C4-2B (cell line): ENCODE data around the gene CHD2.

Source experiments
- H3K27ac ChIP-seq: fragments of 450-650 bp; 2 replicates; pipeline ENCODE4 v1.5.1; 2017
- ZFX ChIP-seq: fragments of 450-650 bp; IDR thresholded peaks from 2 replicates; pipeline ENCODE4 v1.6.1; 2017
- TF ChIP-seq, protein P1 (sequence below): fragments of 450-650 bp; conservative IDR thresholded peaks from 2 replicates; pipeline ENCODE4 v1.5.1; 2017; ENCODE audit warnings: mild to moderate bottlenecking

The CHD2 gene

GRCh38 chr15:92908713-92909057 lies 8.6 kb downstream of the CHD2 start:
- no peak for TF ChIP-seq ZFX
- TF ChIP-seq, protein P1, sequence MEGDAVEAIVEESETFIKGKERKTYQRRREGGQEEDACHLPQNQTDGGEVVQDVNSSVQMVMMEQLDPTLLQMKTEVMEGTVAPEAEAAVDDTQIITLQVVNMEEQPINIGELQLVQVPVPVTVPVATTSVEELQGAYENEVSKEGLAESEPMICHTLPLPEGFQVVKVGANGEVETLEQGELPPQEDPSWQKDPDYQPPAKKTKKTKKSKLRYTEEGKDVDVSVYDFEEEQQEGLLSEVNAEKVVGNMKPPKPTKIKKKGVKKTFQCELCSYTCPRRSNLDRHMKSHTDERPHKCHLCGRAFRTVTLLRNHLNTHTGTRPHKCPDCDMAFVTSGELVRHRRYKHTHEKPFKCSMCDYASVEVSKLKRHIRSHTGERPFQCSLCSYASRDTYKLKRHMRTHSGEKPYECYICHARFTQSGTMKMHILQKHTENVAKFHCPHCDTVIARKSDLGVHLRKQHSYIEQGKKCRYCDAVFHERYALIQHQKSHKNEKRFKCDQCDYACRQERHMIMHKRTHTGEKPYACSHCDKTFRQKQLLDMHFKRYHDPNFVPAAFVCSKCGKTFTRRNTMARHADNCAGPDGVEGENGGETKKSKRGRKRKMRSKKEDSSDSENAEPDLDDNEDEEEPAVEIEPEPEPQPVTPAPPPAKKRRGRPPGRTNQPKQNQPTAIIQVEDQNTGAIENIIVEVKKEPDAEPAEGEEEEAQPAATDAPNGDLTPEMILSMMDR, result no peak
- peak overlapping the region; percentile 26; the same call in 1 of the 2 replicates for H3K27ac ChIP-seq

- H3K27ac ChIP-seq, result 0 out of 2 replicates have a peak overlapping the region, but pooled peaks have one; percentile 26
- TF ChIP-seq, protein P1, result no peak
- TF ChIP-seq ZFX, result no peak
Measured at GRCh38 chr15:92909136-92909781, 9.1 kb downstream of the CHD2 start.

GRCh38 chr15:92910451-92910850 lies 10.3 kb downstream of the CHD2 start:
- no peak overlapping the region for H3K27ac ChIP-seq
- TF ChIP-seq, protein P1, result no peak
- no peak for TF ChIP-seq ZFX

- no peak for TF ChIP-seq ZFX
- TF ChIP-seq, protein P1, result no peak
- no peak overlapping the region for H3K27ac ChIP-seq
Measured at GRCh38 chr15:92914103-92914499, 14.0 kb downstream of the CHD2 start.

DNA sequence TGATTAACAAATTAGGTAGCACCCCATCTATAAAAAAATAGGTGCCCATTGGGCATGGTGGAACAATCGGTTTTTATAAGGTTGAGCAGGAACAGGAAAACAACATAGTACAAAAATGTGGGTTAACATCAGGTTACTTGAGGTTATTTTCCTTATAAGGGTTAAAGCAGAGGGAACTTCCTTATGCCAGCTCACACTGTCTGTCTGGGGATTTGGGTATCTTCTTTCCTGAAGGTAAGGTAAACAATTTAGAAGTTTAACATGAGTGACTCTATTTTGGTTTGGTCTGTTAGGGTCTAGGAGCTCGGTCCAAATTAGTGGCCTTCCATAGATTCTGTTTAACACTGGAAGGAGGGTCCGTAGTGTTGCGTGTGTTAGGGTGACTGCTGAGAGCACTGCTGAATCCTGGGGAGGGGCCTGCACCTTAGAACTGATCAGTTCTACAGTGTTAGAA lies 14.7 kb downstream of the CHD2 start:
- TF ChIP-seq ZFX, result no peak
- TF ChIP-seq, protein P1, result no peak
- peak overlapping the region; percentile 60 for H3K27ac ChIP-seq

DNA sequence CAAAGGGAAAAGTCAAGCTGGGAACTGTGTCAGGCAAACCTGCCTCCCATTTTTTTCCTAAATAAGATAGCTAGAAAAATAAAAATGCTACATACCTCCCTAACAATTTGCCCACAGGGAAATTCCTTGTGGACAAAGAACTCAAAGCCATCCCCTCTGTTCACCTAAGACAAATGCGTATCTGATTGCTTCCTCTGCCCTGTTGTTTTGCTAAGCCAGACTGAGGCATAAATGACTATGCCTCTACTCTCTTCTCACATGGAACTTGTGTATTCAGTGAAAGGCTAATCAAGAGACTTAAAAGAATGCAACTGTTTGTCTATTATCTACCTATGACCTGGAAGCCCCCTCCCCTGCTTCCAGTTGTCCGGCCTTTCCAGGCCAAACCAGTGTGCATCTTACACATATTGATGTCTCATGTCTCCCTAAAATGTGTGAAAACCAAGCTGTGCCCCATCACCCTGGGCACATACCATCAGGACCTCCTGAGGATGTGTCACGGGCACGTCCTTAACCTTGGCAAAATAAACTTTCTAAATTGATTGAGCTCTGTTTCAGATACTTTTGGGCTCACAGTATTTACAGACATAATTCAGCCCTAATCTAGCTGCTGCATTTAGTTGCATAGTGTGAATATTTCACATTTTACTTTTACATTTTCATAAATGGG lies 15.8 kb downstream of the CHD2 start:
- TF ChIP-seq, protein P1, result no peak
- TF ChIP-seq ZFX, result no peak
- peak overlapping the region; percentile 81 for H3K27ac ChIP-seq

DNA sequence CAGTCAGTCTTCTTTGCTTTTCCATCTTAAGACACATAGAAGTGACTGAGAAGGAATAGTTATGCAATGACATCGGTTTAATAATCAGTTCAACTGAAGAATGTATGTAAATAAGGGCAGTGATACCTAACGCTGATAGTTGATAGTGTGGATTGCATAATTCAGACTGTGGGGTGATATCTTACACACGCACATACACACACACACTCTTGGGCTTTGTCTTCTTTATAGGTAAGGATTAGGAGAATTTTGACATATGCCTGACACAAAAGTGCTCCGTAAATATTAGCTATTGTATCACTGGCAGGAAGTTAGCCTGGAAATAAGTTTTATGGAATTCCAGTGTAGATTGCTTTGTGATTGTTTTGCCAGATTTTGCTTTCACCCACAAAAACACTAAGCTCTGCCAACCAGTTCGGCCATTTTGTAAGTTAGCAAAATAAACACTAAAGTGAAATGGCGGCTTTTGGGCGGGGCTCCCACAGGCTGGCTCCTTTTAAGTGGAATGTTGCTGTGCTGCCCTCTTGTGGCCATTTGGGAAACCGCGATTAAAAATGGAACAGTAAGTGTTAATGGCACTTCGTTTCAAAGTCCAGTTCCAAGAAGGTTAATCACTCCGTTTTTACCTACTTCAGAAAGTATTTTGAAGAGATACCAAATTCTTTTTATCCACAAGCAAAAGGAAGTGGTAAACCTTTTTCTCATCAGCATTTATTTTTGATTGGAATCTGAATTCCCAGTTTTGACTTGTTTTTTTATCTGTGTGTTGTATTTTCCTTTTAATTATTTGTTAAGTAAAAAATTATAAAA lies 17.7 kb downstream of the CHD2 start:
- no peak for TF ChIP-seq ZFX
- TF ChIP-seq, protein P1, result peak; percentile 97
- peak overlapping the region; percentile 81 for H3K27ac ChIP-seq

DNA sequence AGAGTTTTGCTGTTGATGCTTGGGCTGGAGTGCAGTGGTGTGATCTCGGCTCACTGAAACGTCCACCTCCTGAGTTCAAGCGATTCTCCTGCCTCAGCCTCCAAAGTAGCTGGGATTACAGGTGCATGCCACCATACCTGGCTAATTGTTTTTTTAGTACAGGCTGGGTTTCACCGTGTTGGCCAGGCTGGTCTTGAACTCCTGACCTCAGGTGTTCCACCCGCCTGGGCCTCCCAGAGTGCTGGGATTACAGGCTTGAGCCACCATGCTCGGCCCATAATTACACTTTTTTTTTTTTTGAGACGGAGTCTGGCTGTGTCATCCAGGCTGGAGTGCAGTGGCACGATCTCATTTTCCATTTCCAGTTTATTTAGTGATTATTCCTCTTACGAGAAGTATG lies 18.8 kb downstream of the CHD2 start:
- H3K27ac ChIP-seq, result 0 out of 2 replicates have a peak overlapping the region, but pooled peaks have one; percentile 14
